Cardiac fibroblast (primary cell): Measurements from ENCODE around the gene SNAI1.

Experiments used
- DNase-seq, 2 donors: peaks; one replicate each; pipeline versions ENCODE4 v3.0.0 to v3.0.0-alpha.2; 2010; ENCODE audit warnings: low read depth in 2 of 2
- H3K4me3 ChIP-seq, 2 donors: replicated peaks in 1 of 2; 1 replicate in 1 of 2; 2 replicates in 1 of 2; pipeline ENCODE4 v1.5.1; 2011; ENCODE audit warnings: low read depth in 2 of 2, low read length in 2 of 2, mild to moderate bottlenecking in 2 of 2, moderate library complexity in 1 of 2
- CTCF ChIP-seq: IDR thresholded peaks from one replicate; pipeline ENCODE4 v1.5.1; 2011; ENCODE audit warnings: low read depth, mild to moderate bottlenecking, low read length, inconsistent platforms

The SNAI1 gene

GRCh38 chr20:49964964-49965780 is 17.6 kb upstream of the SNAI1 start:
- H3K4me3 ChIP-seq, result no peak overlapping the region
- peak in 1 of 2 donors; percentile 52 for DNase-seq
- TF ChIP-seq CTCF, result peak; percentile 89

- DNase-seq, result no peak
- H3K4me3 ChIP-seq, result no peak overlapping the region
- no peak for TF ChIP-seq CTCF
These were observed 16.9 kb upstream of the SNAI1 start for GRCh38 chr20:49965781-49966305.

GRCh38 chr20:49966861-49967260 is 15.9 kb upstream of the SNAI1 start:
- no peak overlapping the region for H3K4me3 ChIP-seq
- DNase-seq, result no peak
- no peak for TF ChIP-seq CTCF

DNA sequence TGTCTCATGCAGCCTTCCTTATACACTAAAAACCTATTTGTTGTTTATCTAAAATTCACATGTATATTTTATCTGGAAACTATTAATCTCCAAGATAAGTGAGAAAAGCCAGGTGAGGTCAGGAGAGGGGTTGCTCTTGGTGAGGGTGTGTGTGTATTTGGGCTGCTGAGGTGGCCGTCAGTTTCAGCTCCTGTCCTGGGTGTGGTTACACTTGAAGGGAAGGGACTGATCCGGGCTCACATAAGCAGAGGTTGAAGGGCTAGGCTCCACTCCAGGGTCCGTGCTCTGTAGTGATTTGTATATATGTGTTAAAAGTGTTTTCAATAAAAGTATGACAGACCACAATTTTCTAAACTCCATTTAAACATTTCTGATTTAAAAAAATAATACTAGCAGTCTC is 13.5 kb upstream of the SNAI1 start:
- TF ChIP-seq CTCF, result no peak
- no peak for DNase-seq

DNA sequence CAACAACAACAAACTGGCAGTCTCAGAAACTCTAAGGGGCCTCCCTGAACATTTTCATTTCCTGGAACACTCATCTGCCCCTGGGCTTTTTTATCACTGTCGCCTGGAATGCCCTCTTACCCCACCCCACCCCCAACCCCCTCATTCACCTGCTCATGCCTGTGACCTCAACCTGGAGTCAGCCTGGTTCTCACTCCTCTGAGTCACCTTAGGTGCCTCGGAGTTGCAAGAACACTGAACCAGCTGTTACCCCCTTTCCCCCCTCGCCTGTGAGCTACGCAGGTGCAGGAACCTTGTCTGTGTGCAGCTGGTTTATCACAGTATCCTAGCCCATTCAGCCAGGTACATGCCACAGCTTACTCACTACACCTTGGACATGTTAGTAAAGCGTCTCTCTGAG is 12.8 kb upstream of the SNAI1 start:
- no peak for TF ChIP-seq CTCF
- DNase-seq, result no peak
- H3K4me3 ChIP-seq, result no peak overlapping the region

More for the DNA sequence above, 13.5 kb upstream of the SNAI1 start:
- no peak overlapping the region for H3K4me3 ChIP-seq

- no peak overlapping the region for H3K4me3 ChIP-seq
- DNase-seq, result no peak
- TF ChIP-seq CTCF, result no peak
These were observed 12.3 kb upstream of the SNAI1 start for GRCh38 chr20:49970498-49970897.
